ENCODE data around the gene AADAC. TPM values are rescaled to one million over a fixed set of nuclear protein-coding genes. Genes with fewer than 3 reads are reported as not detected.
A peak's percentile ranks its signal among the peaks of the same experiment; 100 is the strongest.
"Not testable (repeated sequence)": the region's sequence is repeated elsewhere in the genome, so short reads cannot be mapped to it uniquely, and the experiment has no call there.

The AADAC gene
- total RNA-seq, 2 donors from 2014 or later: 0.39 to 0.70 TPM

- Histone ChIP-seq H3K4me1 (peaks cover 0 to 9% of the 10 kb centered on the region in 2 donors), H3K27ac (no peak overlapping the region), H3K36me3 (no peaks in the 10 kb centered on the region), H3K27me3 (no peaks in the 10 kb centered on the region), H3K9me3 (no peaks in the 10 kb centered on the region), H3K4me3 (no peak overlapping the region)
- TF ChIP-seq CTCF (IDR thresholded peaks at IDR 0.05): no peak
- no peak for DNase-seq (ENCODE audit: low spot score)
Observed at GRCh38 chr3:151867666-151868065, 53.8 kb downstream of the AADAC start.

- no peak for DNase-seq (ENCODE audit: low spot score)
- Histone ChIP-seq H3K4me1 (peaks cover 0 to 9% of the 10 kb centered on the region in 2 donors), H3K27me3 (no peaks in the 10 kb centered on the region), H3K27ac (no peak overlapping the region), H3K4me3 (no peak overlapping the region), H3K36me3 (no peaks in the 10 kb centered on the region), H3K9me3 (no peaks in the 10 kb centered on the region)
- no peak for TF ChIP-seq CTCF (IDR thresholded peaks at IDR 0.05)
Observed at GRCh38 chr3:151869181-151869580, 55.3 kb downstream of the AADAC start.

- Histone ChIP-seq H3K9me3 (no peaks in the 10 kb centered on the region), H3K36me3 (no peaks in the 10 kb centered on the region), H3K4me3 (no peak overlapping the region), H3K27me3 (no peaks in the 10 kb centered on the region), H3K4me1 (peaks cover 0 to 9% of the 10 kb centered on the region in 2 donors), H3K27ac (peak overlapping the region in 1 of 2 donors; percentile 20)
- TF ChIP-seq CTCF (IDR thresholded peaks at IDR 0.05): no peak
- no peak for DNase-seq (ENCODE audit: low spot score)
Observed at GRCh38 chr3:151871639-151872468, 57.9 kb downstream of the AADAC start.

GRCh38 chr3:151873398-151873797 lies 59.5 kb downstream of the AADAC start, which contains the start of gene SUCNR1:
TSS of gene SUCNR1 (plus strand) at chr3:151873643. CDS start at chr3:151879893, 6,250 bp downstream.
- Histone ChIP-seq H3K9me3 (no peaks in the 10 kb centered on the region), H3K27me3 (no peaks in the 10 kb centered on the region), H3K4me3 (no peak within 1 kb of the TSS), H3K4me1 (peaks cover 0 to 9% of the 10 kb centered on the region in 2 donors), H3K36me3 (no peaks in the 10 kb centered on the region), H3K27ac (no peak within 1 kb of the TSS)
- TF ChIP-seq CTCF (IDR thresholded peaks at IDR 0.05): no peak
- DNase-seq (ENCODE audit: low spot score): no peak

GRCh38 chr3:151874079-151874478 lies 60.2 kb downstream of the AADAC start:
- H3K4me3 ChIP-seq; DNase-seq (ENCODE audit: low spot score); H3K9me3 ChIP-seq; H3K27ac ChIP-seq; H3K4me1 ChIP-seq; H3K27me3 ChIP-seq; H3K36me3 ChIP-seq: not testable (repeated sequence)

GRCh38 chr3:151875759-151876158 lies 61.8 kb downstream of the AADAC start:
- Histone ChIP-seq H3K36me3 (no peaks in the 10 kb centered on the region), H3K9me3 (no peaks in the 10 kb centered on the region), H3K27ac (no peak overlapping the region), H3K27me3 (no peaks in the 10 kb centered on the region), H3K4me3 (no peak overlapping the region), H3K4me1 (peaks cover 0 to 19% of the 10 kb centered on the region in 2 donors)
- no peak for TF ChIP-seq CTCF (IDR thresholded peaks at IDR 0.05)
- no peak for DNase-seq (ENCODE audit: low spot score)
